GM06990 (cell line): ENCODE results near the gene ROPN1L.

Source experiments
- DNase-seq: peaks from one replicate; pipeline ENCODE4 v3.0.0-alpha.2; 2011; ENCODE audit not compliant: insufficient read length; ENCODE audit errors: extremely low read depth
- H3K27me3 ChIP-seq: replicated peaks from 2 replicates; pipeline ENCODE4 v1.6.0; 2011; ENCODE audit warnings: low read length; ENCODE audit not compliant: control insufficient read depth, insufficient read depth
- H3K36me3 ChIP-seq: 2 replicates; pipeline ENCODE4 v1.5.1; 2011; ENCODE audit warnings: low read length; ENCODE audit not compliant: control insufficient read depth, insufficient read depth
- H3K4me3 ChIP-seq: replicated peaks from 2 replicates; pipeline ENCODE4 v1.5.1; 2011; ENCODE audit warnings: low read depth, mild to moderate bottlenecking, control low read depth, low read length
- CTCF ChIP-seq: IDR thresholded peaks from 2 replicates; pipeline ENCODE4 v1.5.1; 2011; ENCODE audit warnings: low read length, control low read depth, mild to moderate bottlenecking, inconsistent platforms; ENCODE audit not compliant: insufficient read depth, poor library complexity, severe bottlenecking

ROPN1L gene

GRCh38 chr5:10467281-10468198 is 25.9 kb downstream of the ROPN1L start:
- no peak for TF ChIP-seq CTCF
- DNase-seq = no peak
- no peaks in the 10 kb centered on the region for H3K36me3 ChIP-seq
- no peaks in the 10 kb centered on the region; the same call in 1 of the 2 replicates for H3K27me3 ChIP-seq
- no peak overlapping the region for H3K4me3 ChIP-seq

- no peak for TF ChIP-seq CTCF
- no peaks in the 10 kb centered on the region for H3K36me3 ChIP-seq
- DNase-seq = no peak
Observed at GRCh38 chr5:10468256-10468655, 26.6 kb downstream of the ROPN1L start.

GRCh38 chr5:10469253-10470050 is 27.8 kb downstream of the ROPN1L start:
- H3K27me3 ChIP-seq = no peaks in the 10 kb centered on the region
- DNase-seq = no peak
- no peak for TF ChIP-seq CTCF
- no peak overlapping the region for H3K4me3 ChIP-seq
- no peaks in the 10 kb centered on the region for H3K36me3 ChIP-seq

More at GRCh38 chr5:10468256-10468655, 26.6 kb downstream of the ROPN1L start:
- H3K27me3 ChIP-seq = no peaks in the 10 kb centered on the region; the same call in 1 of the 2 replicates
- no peak overlapping the region for H3K4me3 ChIP-seq

GRCh38 chr5:10470669-10471068 is 29.0 kb downstream of the ROPN1L start:
- Histone ChIP-seq H3K27me3 (no peaks in the 10 kb centered on the region), H3K36me3 (no peaks in the 10 kb centered on the region), H3K4me3 (no peak overlapping the region)
- no peak for TF ChIP-seq CTCF
- DNase-seq = no peak

GRCh38 chr5:10471677-10472076 is 30.0 kb downstream of the ROPN1L start:
- no peak for DNase-seq
- no peaks in the 10 kb centered on the region for H3K36me3 ChIP-seq
- no peak overlapping the region for H3K4me3 ChIP-seq
- H3K27me3 ChIP-seq = no peaks in the 10 kb centered on the region
- TF ChIP-seq CTCF = no peak
